Effector memory CD8-positive, alpha-beta T cell (primary cell): ENCODE results near the gene RASGRP1.

Experiments
- ATAC-seq: fragments of 150-1000 bp; cut with Tn5 transposase; replicated peaks from 2 replicates; pipeline ENCODE4 v1.10.0; 2021; ENCODE audit warnings: mild to moderate bottlenecking, moderate library complexity
- DNase-seq, 3 experiments: peaks; one replicate each; pipeline ENCODE4 v3.0.0; 2021
- H3K27ac Mint-ChIP-seq, 2 donors: one replicate each; pipeline ENCODE4 v1.8.0; 2022; ENCODE audit warnings: mild to moderate bottlenecking in 2 of 2, mixed read lengths in 2 of 2, moderate library complexity in 2 of 2
- H3K27me3 Mint-ChIP-seq, 2 donors: one replicate each; pipeline ENCODE4 v1.8.0; 2022; ENCODE audit warnings: mixed read lengths in 2 of 2
- H3K36me3 Mint-ChIP-seq: one replicate; pipeline ENCODE4 v1.8.0; 2022; ENCODE audit warnings: mild to moderate bottlenecking, moderate library complexity, mixed read lengths; ENCODE audit not compliant: insufficient read depth
- H3K4me1 Mint-ChIP-seq, 2 donors: one replicate each; pipeline ENCODE4 v1.8.0; 2022; ENCODE audit warnings: low read depth in 2 of 2, mixed read lengths in 2 of 2
- H3K4me3 Mint-ChIP-seq, 2 donors: one replicate each; pipeline ENCODE4 v1.8.0; 2022; ENCODE audit warnings: mild to moderate bottlenecking in 2 of 2, mixed read lengths in 2 of 2, moderate library complexity in 2 of 2
- H3K9me3 Mint-ChIP-seq, 2 donors: one replicate each; pipeline ENCODE4 v1.8.0; 2022; ENCODE audit warnings: mixed read lengths in 2 of 2

Gene RASGRP1

DNA sequence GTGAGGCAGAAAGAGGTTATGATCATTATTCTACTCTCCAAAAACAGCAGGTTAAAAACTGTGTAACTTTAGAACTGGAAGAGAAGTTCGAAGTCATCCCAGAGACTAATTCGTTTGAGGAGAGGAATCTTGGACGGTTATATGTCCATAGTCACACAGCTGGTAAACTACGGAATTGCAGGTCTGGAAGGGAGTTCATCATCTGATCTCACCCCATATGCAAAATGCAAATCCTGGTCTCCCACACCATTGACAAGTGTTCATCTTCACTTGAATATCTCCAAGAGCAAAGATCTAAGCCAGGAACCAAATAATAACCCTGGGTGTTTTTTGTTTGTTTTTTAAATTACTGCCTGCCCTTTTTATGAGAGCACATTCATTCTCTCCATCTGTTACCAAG lies 57.6 kb downstream of the RASGRP1 start:
- ATAC-seq, result no peak
- peaks cover 89% of the 10 kb centered on the region for H3K36me3 Mint-ChIP-seq

DNA sequence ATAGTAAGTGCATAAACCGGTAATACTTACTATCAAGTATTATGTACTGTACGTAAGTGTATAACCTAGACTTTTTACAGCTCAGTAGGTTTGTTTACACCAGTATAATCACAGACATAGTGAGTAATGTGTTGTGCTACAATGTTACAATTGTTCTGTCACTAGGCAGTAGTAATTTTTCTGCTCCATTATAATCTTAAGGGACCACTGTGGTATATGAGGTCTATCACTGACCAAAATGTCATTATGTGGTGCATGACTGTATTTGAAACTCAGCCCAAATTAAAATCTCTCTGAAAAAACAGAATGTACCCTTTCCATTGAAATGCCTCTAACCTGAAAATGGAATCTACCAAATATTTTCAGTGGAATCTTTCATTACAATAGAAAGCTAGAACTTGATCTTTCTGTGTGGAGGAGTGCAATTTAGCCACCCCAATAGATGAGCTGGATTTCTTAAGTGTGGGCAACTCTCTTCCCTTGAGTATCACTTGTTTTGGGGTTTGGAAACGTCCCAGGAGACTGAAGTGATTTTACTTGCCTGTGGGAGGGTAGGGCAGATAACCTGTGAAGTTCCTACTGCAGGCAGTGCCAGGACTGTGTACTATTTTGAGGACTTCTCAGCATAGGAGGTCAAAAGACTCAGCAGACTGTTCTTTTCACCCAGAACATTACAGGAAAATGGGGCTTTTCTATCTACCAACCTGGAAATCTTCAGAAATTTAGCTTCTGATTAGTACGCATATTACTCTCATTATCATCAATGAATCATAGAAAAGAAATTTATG lies 59.7 kb downstream of the RASGRP1 start:
- ATAC-seq (no peak), DNase-seq (no peak)
- H3K4me1 Mint-ChIP-seq, result peaks cover 0 to 17% of the 10 kb centered on the region in 2 donors
- no peaks in the 10 kb centered on the region for H3K9me3 Mint-ChIP-seq
- H3K36me3 Mint-ChIP-seq, result peaks cover 89% of the 10 kb centered on the region
- no peaks in the 10 kb centered on the region for H3K27me3 Mint-ChIP-seq
- no peak overlapping the region for H3K4me3 Mint-ChIP-seq
- H3K27ac Mint-ChIP-seq, result peak overlapping the region in 1 of 2 donors; percentile 78

More for the DNA sequence above, 57.6 kb downstream of the RASGRP1 start:
- Mint-ChIP-seq H3K27me3 (no peaks in the 10 kb centered on the region), H3K4me1 (peaks cover 2 to 17% of the 10 kb centered on the region in 2 donors), H3K27ac (peak overlapping the region in 1 of 2 donors; percentile 88), H3K9me3 (no peaks in the 10 kb centered on the region), H3K4me3 (no peak overlapping the region)
- DNase-seq, result no peak

DNA sequence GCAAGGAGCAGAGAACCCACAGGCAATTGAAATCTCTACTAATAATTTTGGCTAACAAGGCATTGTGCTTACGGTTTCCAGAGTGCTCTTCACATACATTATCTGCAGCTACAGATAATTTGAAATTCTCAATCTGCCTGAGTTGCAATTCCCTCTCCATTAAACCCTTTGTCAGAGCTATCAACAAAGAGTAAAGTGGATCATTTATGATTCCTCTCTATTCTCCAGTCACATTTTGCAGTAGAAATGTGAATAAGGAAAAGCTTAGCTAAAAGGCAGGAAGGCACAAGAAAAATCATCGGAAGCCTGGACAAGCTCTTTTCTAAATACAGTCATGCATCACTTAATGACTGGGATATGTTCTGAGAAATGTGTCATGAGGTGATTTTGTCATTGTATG lies 61.1 kb downstream of the RASGRP1 start:
- peak overlapping the region; percentile 9 to 35 for H3K27ac Mint-ChIP-seq

DNA sequence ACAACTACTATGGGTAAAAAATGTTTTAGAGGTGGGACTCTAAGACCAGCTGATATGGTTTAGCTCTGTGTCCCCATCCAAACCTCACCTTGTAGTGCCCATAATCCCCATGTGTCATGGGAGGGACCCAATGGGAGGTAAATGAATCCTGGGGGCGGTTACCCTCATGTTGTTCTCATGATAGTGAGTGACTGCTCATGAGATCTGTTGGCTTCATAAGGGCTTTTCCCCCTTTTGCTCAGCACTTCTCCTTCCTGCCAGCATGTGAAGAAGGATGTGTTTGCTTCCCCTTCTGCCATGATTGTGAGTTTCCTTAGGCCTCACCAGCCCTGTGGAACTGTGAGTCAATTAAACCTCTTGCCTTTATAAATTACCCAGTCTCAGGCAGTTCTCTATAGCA lies 65.0 kb downstream of the RASGRP1 start:
- no peaks in the 10 kb centered on the region for H3K9me3 Mint-ChIP-seq
- peaks cover 0 to 11% of the 10 kb centered on the region in 2 donors for H3K4me1 Mint-ChIP-seq
- H3K27ac Mint-ChIP-seq, result peak overlapping the region; percentile 63 to 84
- H3K36me3 Mint-ChIP-seq, result peaks cover 80% of the 10 kb centered on the region
- no peak overlapping the region for H3K4me3 Mint-ChIP-seq
- no peaks in the 10 kb centered on the region for H3K27me3 Mint-ChIP-seq
- DNase-seq, result no peak
- ATAC-seq, result no peak

More for the DNA sequence above, 61.1 kb downstream of the RASGRP1 start:
- Mint-ChIP-seq H3K27me3 (no peaks in the 10 kb centered on the region), H3K36me3 (peaks cover 88% of the 10 kb centered on the region), H3K4me3 (no peak overlapping the region), H3K9me3 (no peaks in the 10 kb centered on the region), H3K4me1 (peaks cover 0 to 12% of the 10 kb centered on the region in 2 donors)
- ATAC-seq (no peak), DNase-seq (no peak)

DNA sequence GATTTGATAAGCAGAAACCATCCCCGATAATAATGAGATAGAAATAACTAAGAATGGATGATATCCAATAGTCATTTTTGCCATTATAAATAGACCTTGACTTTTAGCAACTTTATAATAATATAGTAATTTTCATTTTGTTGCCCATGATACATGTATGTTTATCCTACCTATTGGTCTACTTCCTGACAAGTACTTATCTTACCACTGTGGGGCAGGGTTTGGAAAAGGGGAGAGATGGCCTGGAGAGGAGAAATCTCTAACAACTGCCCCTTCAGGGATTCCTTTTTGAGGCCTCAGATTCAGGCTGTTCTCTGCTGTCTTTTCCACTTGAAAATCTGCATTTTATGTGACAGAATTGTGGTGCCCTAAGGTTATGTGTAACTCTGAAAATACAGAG lies 68.5 kb downstream of the RASGRP1 start:
- Mint-ChIP-seq H3K9me3 (no peaks in the 10 kb centered on the region), H3K27me3 (no peaks in the 10 kb centered on the region), H3K4me3 (no peak overlapping the region), H3K4me1 (peaks cover 3 to 19% of the 10 kb centered on the region in 2 donors), H3K36me3 (peaks cover 82% of the 10 kb centered on the region), H3K27ac (peak overlapping the region; percentile 18 to 84)
- no peak for ATAC-seq
- no peak for DNase-seq

DNA sequence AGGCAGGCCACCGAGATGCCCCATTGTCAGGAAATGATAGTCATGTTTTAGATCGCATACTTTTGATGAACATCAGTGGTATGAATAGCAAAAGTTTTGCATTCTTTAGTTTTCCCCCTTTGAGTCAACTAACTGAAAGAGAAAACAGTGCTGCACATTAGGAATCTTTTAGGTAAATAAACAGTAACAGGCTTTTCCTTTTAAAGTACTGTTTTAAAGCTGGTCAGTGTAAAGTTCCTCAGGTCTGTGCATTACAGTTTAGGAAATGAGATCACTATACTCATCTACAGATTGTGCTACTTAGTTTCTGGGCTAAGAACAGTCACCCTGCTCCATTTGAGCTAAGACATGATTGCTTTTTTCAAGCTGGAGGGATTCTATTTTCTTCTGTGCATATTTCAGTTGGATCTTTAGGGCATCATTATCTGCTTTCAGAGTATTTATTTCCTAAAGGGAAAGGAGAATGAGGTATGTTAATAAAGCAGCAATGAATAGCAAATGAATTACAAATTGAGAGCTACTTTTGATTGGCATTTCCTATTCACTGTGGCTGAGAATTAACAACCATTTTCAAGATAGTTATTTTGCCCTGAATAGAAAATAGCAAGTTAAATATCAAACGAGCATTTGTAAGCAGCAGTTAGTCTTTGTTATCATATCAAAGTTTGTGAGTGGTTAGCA lies 74.2 kb downstream of the RASGRP1 start:
- H3K27ac Mint-ChIP-seq, result peak overlapping the region; percentile 47 to 75
- no peaks in the 10 kb centered on the region for H3K27me3 Mint-ChIP-seq
- H3K9me3 Mint-ChIP-seq, result no peaks in the 10 kb centered on the region
- H3K4me1 Mint-ChIP-seq, result peaks cover 8 to 27% of the 10 kb centered on the region in 2 donors
- ATAC-seq (no peak), DNase-seq (no peak)
- H3K36me3 Mint-ChIP-seq, result peaks cover 70% of the 10 kb centered on the region
- H3K4me3 Mint-ChIP-seq, result no peak overlapping the region

DNA sequence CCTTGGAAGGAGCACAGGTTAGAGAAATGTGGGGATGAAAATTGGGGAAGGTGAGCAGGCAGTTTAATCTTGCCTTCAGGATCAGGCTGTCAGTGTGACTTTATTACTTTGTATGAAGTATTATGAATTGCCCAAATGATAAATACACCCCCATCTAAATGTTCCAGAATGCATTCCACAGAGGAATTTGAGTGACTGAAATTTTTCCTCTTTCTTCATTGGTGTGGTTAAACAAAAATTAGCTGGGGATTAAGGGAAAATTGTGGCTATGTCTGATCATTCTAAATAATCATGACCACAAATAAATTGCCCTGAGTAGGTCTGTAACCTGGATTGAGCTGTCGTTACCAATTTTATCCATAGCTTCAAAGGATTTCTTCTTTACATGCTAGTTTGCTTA lies 77.2 kb downstream of the RASGRP1 start:
- no peaks in the 10 kb centered on the region for H3K9me3 Mint-ChIP-seq
- DNase-seq, result no peak
- H3K27ac Mint-ChIP-seq, result peak overlapping the region; percentile 54 to 71
- no peak for ATAC-seq
- no peaks in the 10 kb centered on the region for H3K27me3 Mint-ChIP-seq
- peaks cover 50% of the 10 kb centered on the region for H3K36me3 Mint-ChIP-seq
- peaks cover 7 to 23% of the 10 kb centered on the region in 2 donors for H3K4me1 Mint-ChIP-seq
- H3K4me3 Mint-ChIP-seq, result no peak overlapping the region

DNA sequence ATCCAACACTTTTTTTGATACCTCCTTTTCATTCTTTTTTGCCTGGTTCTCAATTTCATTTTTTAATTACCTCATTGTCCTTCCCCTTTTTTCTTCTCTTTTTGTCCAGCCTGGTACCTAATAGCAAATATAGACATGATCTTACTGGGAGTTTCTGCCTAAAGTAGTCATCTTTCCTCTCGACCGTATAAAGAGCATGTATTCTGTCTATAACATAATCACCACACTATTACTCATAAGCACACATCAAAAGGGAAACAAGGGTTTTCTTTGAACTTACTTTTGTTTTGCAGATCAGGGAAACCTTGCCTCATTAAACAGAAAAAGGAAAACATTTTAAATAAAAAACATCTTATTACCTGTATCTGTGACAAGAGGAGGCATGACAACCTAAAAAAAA lies 77.7 kb downstream of the RASGRP1 start:
- no peaks in the 10 kb centered on the region for H3K9me3 Mint-ChIP-seq
- H3K4me1 Mint-ChIP-seq, result peaks cover 10 to 24% of the 10 kb centered on the region in 2 donors
- peak; percentile 46 for ATAC-seq
- no peak for DNase-seq
- no peak overlapping the region for H3K4me3 Mint-ChIP-seq
- H3K27me3 Mint-ChIP-seq, result no peaks in the 10 kb centered on the region
- peaks cover 45% of the 10 kb centered on the region for H3K36me3 Mint-ChIP-seq
- H3K27ac Mint-ChIP-seq, result peak overlapping the region; percentile 54 to 71

DNA sequence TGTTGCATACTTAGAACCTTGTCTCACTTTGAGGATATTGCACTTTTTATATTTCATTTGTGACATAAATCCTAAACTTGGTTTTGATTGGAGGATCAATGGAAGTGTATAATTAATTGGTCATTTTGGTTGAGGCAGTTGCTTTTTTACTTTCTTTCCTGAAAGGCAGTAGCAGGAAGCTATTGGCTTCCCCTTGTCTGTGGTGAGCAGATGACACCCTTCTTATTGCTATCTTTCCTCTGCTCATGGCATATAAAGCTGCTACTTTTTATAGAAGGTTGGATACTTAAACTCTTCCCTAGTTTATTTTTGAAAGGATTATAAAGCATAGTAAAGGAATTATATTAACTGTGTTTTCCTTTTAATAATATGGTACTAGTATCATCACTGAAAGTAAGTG lies 82.0 kb downstream of the RASGRP1 start:
- Mint-ChIP-seq H3K4me3 (no peak overlapping the region), H3K4me1 (peaks cover 9 to 36% of the 10 kb centered on the region in 2 donors), H3K27me3 (no peaks in the 10 kb centered on the region), H3K36me3 (peaks cover 19% of the 10 kb centered on the region), H3K9me3 (no peaks in the 10 kb centered on the region), H3K27ac (peak overlapping the region; percentile 72 to 82)
- ATAC-seq, result peak; percentile 32
- no peak for DNase-seq

DNA sequence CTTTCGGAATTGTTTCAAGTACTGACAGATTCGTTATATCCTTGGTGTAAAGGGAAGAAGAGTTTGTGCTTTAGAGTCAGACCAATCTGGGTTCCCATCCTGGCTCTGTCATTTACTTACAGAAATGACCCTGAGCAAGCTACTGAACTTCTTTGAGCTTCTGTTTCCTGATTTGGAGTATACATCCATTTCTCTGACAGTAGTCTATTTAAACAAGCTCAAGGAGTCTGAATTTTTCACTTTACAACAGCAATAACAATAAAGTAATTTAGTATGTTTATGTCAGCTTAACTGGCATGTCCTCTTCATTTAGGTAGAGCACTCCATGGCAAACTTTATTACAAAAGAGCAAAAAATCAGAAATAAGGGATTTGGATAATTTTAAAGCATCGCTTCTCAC lies 82.9 kb downstream of the RASGRP1 start:
- H3K9me3 Mint-ChIP-seq, result no peaks in the 10 kb centered on the region
- peak overlapping the region in 1 of 2 donors; percentile 18 for H3K4me3 Mint-ChIP-seq
- H3K4me1 Mint-ChIP-seq, result peaks cover 7 to 30% of the 10 kb centered on the region in 2 donors
- DNase-seq (no peak), ATAC-seq (no peak)
- H3K27me3 Mint-ChIP-seq, result no peaks in the 10 kb centered on the region
- H3K36me3 Mint-ChIP-seq, result peaks cover 14% of the 10 kb centered on the region
- peak overlapping the region; percentile 29 to 82 for H3K27ac Mint-ChIP-seq

DNA sequence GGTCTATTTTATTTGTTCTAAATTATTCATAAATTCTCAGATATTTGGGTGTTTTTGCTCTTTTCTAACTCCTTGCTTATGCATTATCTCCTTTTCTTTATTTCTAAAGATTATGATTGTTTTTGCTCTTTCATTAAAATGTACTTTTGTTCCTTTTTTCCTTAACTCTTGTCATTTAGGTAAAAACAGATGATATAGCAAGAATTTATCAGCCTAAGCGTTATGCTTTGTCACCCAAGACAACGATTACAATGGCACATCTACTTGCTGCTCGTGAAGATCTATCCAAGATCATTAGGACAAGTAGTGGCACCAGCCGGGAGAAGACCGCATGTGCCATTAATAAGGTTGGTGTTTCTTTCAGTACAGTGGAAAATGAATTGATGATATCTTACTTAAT lies 83.5 kb downstream of the RASGRP1 start:
- DNase-seq, result no peak
- H3K9me3 Mint-ChIP-seq, result no peaks in the 10 kb centered on the region
- H3K36me3 Mint-ChIP-seq, result peaks cover 16% of the 10 kb centered on the region
- H3K27me3 Mint-ChIP-seq, result no peaks in the 10 kb centered on the region
- H3K4me1 Mint-ChIP-seq, result peaks cover 7 to 29% of the 10 kb centered on the region in 2 donors
- no peak overlapping the region for H3K4me3 Mint-ChIP-seq
- ATAC-seq, result no peak
- peak overlapping the region; percentile 29 to 82 for H3K27ac Mint-ChIP-seq

DNA sequence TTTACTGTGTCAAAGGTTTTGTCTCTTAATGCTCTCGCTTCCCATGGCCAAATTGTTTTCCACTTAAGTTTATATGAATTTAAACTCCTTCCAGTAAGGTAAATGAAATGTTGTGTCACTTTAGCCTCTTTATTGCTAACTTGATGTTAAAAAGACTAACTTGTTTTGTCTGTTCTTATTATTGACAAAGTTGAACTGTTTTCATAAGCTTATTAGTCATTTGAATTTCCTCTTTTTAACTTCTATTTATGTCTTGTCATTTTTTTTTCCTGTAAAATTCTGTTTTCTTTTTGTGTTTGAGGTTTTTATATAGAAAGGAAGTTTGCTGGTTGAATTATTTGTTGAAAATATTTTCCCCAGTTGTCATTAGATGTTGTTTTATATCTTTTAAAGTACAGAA lies 84.9 kb downstream of the RASGRP1 start:
- Mint-ChIP-seq H3K27ac (peak overlapping the region; percentile 72 to 89), H3K9me3 (no peaks in the 10 kb centered on the region), H3K27me3 (no peaks in the 10 kb centered on the region), H3K36me3 (peaks cover 13% of the 10 kb centered on the region), H3K4me3 (no peak overlapping the region), H3K4me1 (peaks cover 7 to 29% of the 10 kb centered on the region in 2 donors)
- DNase-seq (no peak), ATAC-seq (no peak)

DNA sequence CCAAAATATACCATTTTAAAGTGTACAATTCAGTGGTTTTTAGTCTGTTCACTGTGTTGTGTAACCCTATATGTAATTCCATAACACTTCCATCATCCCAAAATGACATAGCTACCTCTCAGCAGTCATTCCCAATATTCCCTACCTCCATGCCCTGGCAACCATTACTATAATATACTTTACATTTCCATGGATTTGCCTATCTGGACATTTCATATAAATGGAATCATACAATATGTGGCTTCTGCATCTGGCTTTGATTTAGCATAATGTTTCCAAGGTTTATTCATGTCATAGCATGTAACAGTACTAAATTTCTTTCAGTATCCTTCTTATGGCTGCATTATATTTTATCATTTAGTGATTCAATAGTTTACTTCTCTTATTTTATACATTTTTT lies 85.3 kb downstream of the RASGRP1 start:
- Mint-ChIP-seq H3K36me3 (peaks cover 15% of the 10 kb centered on the region), H3K4me1 (peaks cover 10 to 34% of the 10 kb centered on the region in 2 donors), H3K9me3 (no peaks in the 10 kb centered on the region), H3K27ac (peak overlapping the region; percentile 22 to 89), H3K27me3 (no peaks in the 10 kb centered on the region), H3K4me3 (no peak overlapping the region)
- ATAC-seq, result no peak
- no peak for DNase-seq

DNA sequence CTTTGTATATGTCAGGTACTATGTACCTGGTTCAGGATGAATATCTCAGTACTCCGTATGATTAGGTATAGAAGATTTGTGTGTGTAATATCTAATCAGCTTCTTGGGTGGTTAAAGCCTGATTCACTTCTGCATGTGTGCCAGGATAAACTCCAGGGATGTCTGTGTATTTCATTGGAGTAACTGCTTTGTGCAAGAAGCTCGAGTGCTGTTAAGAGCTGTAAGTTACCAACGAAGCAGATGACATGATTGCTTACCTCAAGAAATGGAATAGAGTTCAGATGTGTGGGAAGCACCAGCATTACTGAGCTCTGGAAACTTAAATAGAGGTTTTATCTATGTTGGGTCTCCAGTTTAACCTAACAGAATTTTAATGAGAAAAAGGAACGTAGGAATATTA lies 87.0 kb downstream of the RASGRP1 start:
- H3K27ac Mint-ChIP-seq, result no peak overlapping the region
- peaks cover 18% of the 10 kb centered on the region for H3K36me3 Mint-ChIP-seq
- no peak overlapping the region for H3K4me3 Mint-ChIP-seq
- peaks cover 11 to 34% of the 10 kb centered on the region in 2 donors for H3K4me1 Mint-ChIP-seq
- H3K9me3 Mint-ChIP-seq, result no peaks in the 10 kb centered on the region
- H3K27me3 Mint-ChIP-seq, result no peaks in the 10 kb centered on the region
- ATAC-seq (no peak), DNase-seq (no peak)
